Esophagus squamous epithelium (tissue), 5 donors: ENCODE results near the gene MYO1H. TPM values are rescaled to one million over a fixed set of nuclear protein-coding genes. Genes with fewer than 3 reads are reported as not detected.

Source experiments
- DNase-seq: peaks from one replicate; lab custom pipeline; 2025; lab: John Stamatoyannopoulos, UW
- H3K27ac ChIP-seq, 4 donors: fragments of 200-600 bp; sonication (generic); one replicate each; pipeline ENCODE4 v1.5.1; 2016 to 2019; ENCODE audit warnings: mild to moderate bottlenecking in 1 of 4
- H3K27me3 ChIP-seq, 4 donors: fragments of 200-600 bp; sonication (generic); 1 replicate in 3 of 4; 2 replicates in 1 of 4; pipeline versions ENCODE4 v1.5.1 to v1.6.0; 2017 to 2021; ENCODE audit warnings: antibody characterized with exemption in 1 of 4
- H3K36me3 ChIP-seq, 3 donors: fragments of 200-600 bp; sonication (generic); one replicate each; pipeline ENCODE4 v1.5.1; 2016 to 2019
- H3K4me1 ChIP-seq, 3 donors: fragments of 200-600 bp; sonication (generic); one replicate each; pipeline ENCODE4 v1.5.1; 2017 to 2019
- H3K4me3 ChIP-seq, 4 donors: fragments of 200-600 bp; sonication (generic); 1 replicate in 3 of 4; 2 replicates in 1 of 4; pipeline ENCODE4 v1.5.1; 2016 to 2019; ENCODE audit warnings: mild to moderate bottlenecking in 2 of 4, moderate library complexity in 1 of 4
- H3K9me3 ChIP-seq, 3 donors: fragments of 200-600 bp; sonication (generic); one replicate each; pipeline ENCODE4 v1.5.1; 2016 to 2019
- CTCF ChIP-seq, 6 experiments: fragments of 450-650 bp in 4 of 6; fragments of 200-600 bp in 2 of 6; sonication (generic) in 2 of 6; IDR thresholded peaks; one replicate each; pipeline ENCODE4 v1.5.1; 2016 to 2019; ENCODE audit warnings: antibody characterized with exemption in 6 of 6, mild to moderate bottlenecking in 4 of 6, moderate library complexity in 4 of 6
- POLR2A ChIP-seq, 4 donors: fragments of 450-650 bp; IDR thresholded peaks; one replicate each; pipeline ENCODE4 v1.6.1; 2017; ENCODE audit warnings: antibody characterized with exemption in 4 of 4, mild to moderate bottlenecking in 4 of 4, moderate library complexity in 3 of 4
- WGBS, 2 donors: methylation state at CpG; one replicate each; pipeline ENCODE4 v1.1.5; 2018; 5-methylcytosine and 5-hydroxymethylcytosine counted together
- intact Hi-C: fragments of 100-400 bp; cut with DNase I; formaldehyde crosslinking; loops from one replicate; pipeline ENCODE4 v1.15.0; 2022
- total RNA-seq, 4 donors: library from RNA; depleted of rRNA; stranded (reverse); fragments of >200 nt; gene quantifications; one replicate each; pipeline ENCODE4 v1.1.0, GENCODE V29; 2016
- donor health status: DM: yes; HTN: yes; CAD: no.

MYO1H gene
- total RNA-seq, 4 donors from 2014 or later = 0.48 to 0.83 (median 0.62) TPM; not detected in 1

- no peak for DNase-seq
- no peaks in the 10 kb centered on the region for H3K9me3 ChIP-seq
- H3K4me3 ChIP-seq = no peak overlapping the region
- H3K4me1 ChIP-seq = no peaks in the 10 kb centered on the region
- no peaks in the 10 kb centered on the region for H3K36me3 ChIP-seq
- intact Hi-C loops = no loop called here
- no peak overlapping the region for H3K27ac ChIP-seq
- peaks cover 0 to 11% (median 0%) of the 10 kb centered on the region in 4 donors for H3K27me3 ChIP-seq
- 52 to 60% methylated on average over 7 of the region's 7 CpGs for WGBS, 2 donors
- no peak for TF ChIP-seq CTCF (IDR thresholded peaks at IDR 0.05)
- TF ChIP-seq POLR2A (IDR thresholded peaks at IDR 0.05) = no peak
Measured at GRCh38 chr12:109329686-109330085, 18.0 kb upstream of the MYO1H start.

DNA sequence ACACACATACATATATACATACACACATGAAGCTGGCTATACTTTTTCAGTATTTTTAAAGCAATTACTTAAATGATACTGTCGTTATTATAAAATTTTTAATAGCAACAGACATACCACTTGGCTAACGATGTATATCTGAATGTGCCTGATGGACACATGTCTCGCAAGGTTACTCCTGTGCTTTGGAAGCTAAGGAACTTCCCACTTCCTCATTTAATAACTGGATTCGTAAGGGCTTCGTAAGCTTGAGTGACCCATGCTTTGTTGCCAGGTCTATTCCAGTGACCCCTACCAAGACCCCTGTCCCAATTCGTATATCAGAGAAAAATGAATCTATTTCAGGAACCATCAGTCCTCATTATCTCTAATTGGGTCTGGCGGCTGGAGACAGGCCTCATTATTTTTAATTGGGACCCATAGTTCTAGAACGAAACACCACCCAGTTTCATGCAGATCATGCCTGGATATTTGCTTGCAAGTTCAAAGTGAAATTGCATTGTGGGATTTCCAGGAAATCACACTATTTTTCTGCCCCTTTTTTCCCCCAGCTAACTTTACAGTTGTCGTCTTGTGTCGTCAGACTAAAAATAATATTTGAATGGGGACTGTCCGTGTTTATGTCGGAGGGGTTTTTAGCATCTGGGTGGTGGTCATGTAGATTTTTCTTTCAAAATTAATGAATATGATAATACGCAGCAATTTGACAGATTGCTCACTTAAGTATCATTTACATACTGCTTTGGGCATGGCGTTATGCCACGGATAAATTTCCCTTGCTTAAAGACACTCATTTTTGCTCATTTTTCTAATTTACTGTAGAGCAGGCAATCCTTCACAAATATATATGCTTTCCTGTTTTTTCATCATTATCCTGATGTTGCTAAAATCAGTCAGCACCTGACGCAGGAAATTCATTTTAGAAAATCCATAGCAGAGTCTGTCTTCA, 17.1 kb upstream of the MYO1H start:
- intact Hi-C loops = no loop called here
- no peaks in the 10 kb centered on the region for H3K36me3 ChIP-seq
- no peaks in the 10 kb centered on the region for H3K4me1 ChIP-seq
- WGBS, 2 donors = 87% methylated on average over 16 of the region's 16 CpGs
- no peak for TF ChIP-seq CTCF (IDR thresholded peaks at IDR 0.05)
- no peak for TF ChIP-seq POLR2A (IDR thresholded peaks at IDR 0.05)
- DNase-seq = no peak
- H3K9me3 ChIP-seq = no peaks in the 10 kb centered on the region
- H3K27ac ChIP-seq = no peak overlapping the region
- H3K4me3 ChIP-seq = no peak overlapping the region
- peaks cover 0 to 11% (median 0%) of the 10 kb centered on the region in 4 donors for H3K27me3 ChIP-seq

DNA sequence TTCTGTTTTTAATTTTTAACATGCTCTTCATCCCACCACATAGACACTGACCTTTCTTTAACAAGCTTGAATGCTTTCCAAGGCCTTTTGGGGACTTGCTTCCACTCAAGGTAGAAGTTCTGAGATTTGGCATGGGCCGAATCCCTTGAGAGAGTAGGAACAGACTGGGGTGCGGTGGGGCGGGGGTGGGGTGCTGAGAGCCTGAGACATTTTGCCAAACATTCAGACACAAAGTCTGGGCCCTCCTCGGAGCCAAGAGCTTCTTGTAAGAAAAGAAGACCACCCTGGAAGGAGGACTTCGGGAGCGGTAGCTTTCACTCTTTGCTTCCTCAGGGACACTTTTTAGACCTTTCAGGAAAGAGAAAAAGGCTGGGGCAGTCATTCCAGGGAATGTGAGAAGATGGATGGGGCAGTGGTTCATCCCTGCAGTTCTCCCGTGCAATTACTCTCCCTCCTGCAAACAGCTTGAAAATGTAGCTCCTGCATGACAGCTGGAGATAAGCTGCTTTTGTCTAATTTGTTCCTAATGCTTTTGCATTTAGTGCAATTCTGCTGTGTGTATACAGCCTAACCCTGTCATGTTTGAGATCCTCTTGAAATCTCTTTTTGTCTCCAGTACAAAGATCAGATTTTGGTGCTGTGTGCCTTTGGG, 16.3 kb upstream of the MYO1H start:
- H3K27me3 ChIP-seq = peaks cover 0 to 11% (median 0%) of the 10 kb centered on the region in 4 donors
- 39 to 51% methylated on average over 4 to 6 of the region's 7 CpGs for WGBS, 2 donors
- no peak overlapping the region for H3K27ac ChIP-seq
- no peaks in the 10 kb centered on the region for H3K4me1 ChIP-seq
- intact Hi-C loops = no loop called here
- no peak for TF ChIP-seq CTCF (IDR thresholded peaks at IDR 0.05)
- no peak for TF ChIP-seq POLR2A (IDR thresholded peaks at IDR 0.05)
- H3K9me3 ChIP-seq = no peaks in the 10 kb centered on the region
- H3K36me3 ChIP-seq = no peaks in the 10 kb centered on the region
- H3K4me3 ChIP-seq = no peak overlapping the region
- DNase-seq = no peak

GRCh38 chr12:109334887-109335286, 12.8 kb upstream of the MYO1H start:
- no peak overlapping the region for H3K4me3 ChIP-seq
- intact Hi-C loops = no loop called here
- WGBS, 2 donors = 95 to 97% methylated on average over 2 of the region's 2 CpGs

More at GRCh38 chr12:109334887-109335286, 12.8 kb upstream of the MYO1H start:
- no peaks in the 10 kb centered on the region for H3K36me3 ChIP-seq
- peaks cover 0 to 7% (median 0%) of the 10 kb centered on the region in 4 donors for H3K27me3 ChIP-seq
- no peaks in the 10 kb centered on the region for H3K9me3 ChIP-seq
- no peak for TF ChIP-seq CTCF (IDR thresholded peaks at IDR 0.05)
- TF ChIP-seq POLR2A (IDR thresholded peaks at IDR 0.05) = no peak
- DNase-seq = no peak
- H3K4me1 ChIP-seq = no peaks in the 10 kb centered on the region
- H3K27ac ChIP-seq = no peak overlapping the region
